BLaER1 (cell line): ENCODE results near the gene SFT2D2.
A peak's percentile ranks its signal among the peaks of the same experiment; 100 is the strongest.

ENCODE experiments used
- H3K27ac ChIP-seq: shearing (Covaris generic); formaldehyde crosslinking; 2 replicates; pipeline ENCODE4 v1.8.1; 2022
- H3K27me3 ChIP-seq: shearing (Covaris generic); formaldehyde crosslinking; 2 replicates; pipeline ENCODE4 v1.8.1; 2022
- H3K36me3 ChIP-seq: shearing (Covaris generic); formaldehyde crosslinking; 2 replicates; pipeline ENCODE4 v1.8.1; 2022
- H3K4me1 ChIP-seq: shearing (Covaris generic); formaldehyde crosslinking; 2 replicates; pipeline ENCODE4 v1.8.1; 2022
- H3K4me2 ChIP-seq: shearing (Covaris generic); formaldehyde crosslinking; 2 replicates; pipeline ENCODE4 v1.8.1; 2022
- H3K4me3 ChIP-seq: shearing (Covaris generic); formaldehyde crosslinking; 2 replicates; pipeline ENCODE4 v1.8.1; 2022
- H3K9ac ChIP-seq: shearing (Covaris generic); formaldehyde crosslinking; 2 replicates; pipeline ENCODE4 v1.8.1; 2022
- H3K9me3 ChIP-seq: shearing (Covaris generic); formaldehyde crosslinking; 2 replicates; pipeline ENCODE4 v1.8.1; 2022
- H4K20me1 ChIP-seq: shearing (Covaris generic); formaldehyde crosslinking; 2 replicates; pipeline ENCODE4 v1.8.1; 2022
- Cebpa-rat ChIP-seq: shearing (Covaris generic); IDR thresholded peaks from 2 replicates; pipeline ENCODE4 v1.8.1; 2022

Gene SFT2D2

DNA sequence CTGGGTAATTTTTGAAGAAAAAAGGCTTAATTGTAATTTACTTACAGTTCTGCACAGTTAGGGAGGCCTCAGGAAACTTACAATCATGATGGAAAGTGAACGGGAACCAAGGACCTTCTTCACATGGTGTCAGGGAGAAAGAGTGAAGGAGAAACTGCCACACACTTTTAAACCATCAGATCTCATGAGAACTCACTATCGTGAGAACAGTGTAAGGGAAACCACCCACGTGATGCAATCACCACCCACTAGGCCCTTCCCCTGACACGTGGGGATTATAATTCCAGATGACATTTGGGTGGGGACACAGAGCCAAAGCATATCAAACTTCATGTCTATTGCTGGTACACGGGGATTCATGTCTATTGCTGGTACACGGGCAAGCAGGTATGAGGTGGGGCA lies 5.3 kb upstream of the SFT2D2 start:
- no peaks in the 10 kb centered on the region for H3K9me3 ChIP-seq
- H3K27ac ChIP-seq, result no peak overlapping the region
- no peak overlapping the region for H3K4me2 ChIP-seq
- TF ChIP-seq Cebpa-rat, result no peak
- no peak overlapping the region for H3K9ac ChIP-seq
- peaks cover 14% of the 10 kb centered on the region for H3K4me1 ChIP-seq
- H4K20me1 ChIP-seq, result no peaks in the 10 kb centered on the region
- H3K4me3 ChIP-seq, result no peak overlapping the region
- H3K27me3 ChIP-seq, result no peaks in the 10 kb centered on the region
- H3K36me3 ChIP-seq, result no peaks in the 10 kb centered on the region

DNA sequence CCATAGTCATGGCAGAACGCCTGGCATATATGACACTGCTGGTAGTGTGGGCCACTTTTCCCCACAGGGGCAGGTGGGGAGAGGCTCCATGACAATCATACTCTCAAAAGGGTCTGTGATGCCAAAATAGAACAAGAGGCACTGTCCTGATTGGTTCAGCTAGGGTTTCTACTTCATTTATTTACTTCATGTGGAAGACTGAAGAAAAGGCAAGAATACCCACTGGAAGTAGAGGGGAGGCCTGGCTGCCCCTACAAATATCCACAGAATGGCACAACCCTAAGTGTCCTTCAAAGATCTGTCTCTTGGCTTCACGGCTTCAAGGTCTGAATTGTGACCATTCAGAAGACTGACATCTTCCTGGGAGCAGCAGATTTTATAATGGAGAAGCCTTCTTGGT lies 4.5 kb upstream of the SFT2D2 start:
- H3K9ac ChIP-seq, result no peak overlapping the region
- no peak overlapping the region for H3K27ac ChIP-seq
- no peak overlapping the region for H3K4me3 ChIP-seq
- peaks cover 3% of the 10 kb centered on the region; the same call in 1 of the 2 replicates for H4K20me1 ChIP-seq
- H3K4me2 ChIP-seq, result no peak overlapping the region
- H3K27me3 ChIP-seq, result no peaks in the 10 kb centered on the region
- no peak for TF ChIP-seq Cebpa-rat
- peaks cover 14% of the 10 kb centered on the region for H3K4me1 ChIP-seq
- H3K9me3 ChIP-seq, result no peaks in the 10 kb centered on the region
- no peaks in the 10 kb centered on the region for H3K36me3 ChIP-seq

DNA sequence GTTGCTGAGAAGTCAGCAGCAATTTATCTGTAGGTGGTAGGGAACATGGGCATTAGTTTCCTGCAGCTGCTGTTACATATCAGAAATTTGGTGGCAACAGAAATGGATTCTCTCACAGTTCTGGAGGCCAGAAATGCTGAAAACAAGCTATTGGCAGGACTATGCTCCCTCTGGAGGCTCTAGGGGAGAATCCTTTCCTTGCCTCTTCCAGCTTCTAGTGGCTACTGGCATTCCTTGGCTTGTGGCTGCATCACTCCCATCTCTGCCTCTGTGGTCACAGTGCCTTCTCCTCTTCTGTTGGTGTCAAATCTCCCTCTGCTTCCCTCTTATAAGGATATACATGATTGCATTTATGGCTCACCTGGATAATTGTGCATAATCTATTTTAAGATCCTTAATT lies 2.5 kb upstream of the SFT2D2 start:
- Histone ChIP-seq H3K36me3 (no peaks in the 10 kb centered on the region), H3K4me1 (peaks cover 29% of the 10 kb centered on the region), H3K9ac (no peak overlapping the region), H4K20me1 (peaks cover 23% of the 10 kb centered on the region), H3K27ac (no peak overlapping the region), H3K27me3 (no peaks in the 10 kb centered on the region), H3K9me3 (no peaks in the 10 kb centered on the region), H3K4me2 (no peak overlapping the region), H3K4me3 (no peak overlapping the region)
- TF ChIP-seq Cebpa-rat, result no peak

DNA sequence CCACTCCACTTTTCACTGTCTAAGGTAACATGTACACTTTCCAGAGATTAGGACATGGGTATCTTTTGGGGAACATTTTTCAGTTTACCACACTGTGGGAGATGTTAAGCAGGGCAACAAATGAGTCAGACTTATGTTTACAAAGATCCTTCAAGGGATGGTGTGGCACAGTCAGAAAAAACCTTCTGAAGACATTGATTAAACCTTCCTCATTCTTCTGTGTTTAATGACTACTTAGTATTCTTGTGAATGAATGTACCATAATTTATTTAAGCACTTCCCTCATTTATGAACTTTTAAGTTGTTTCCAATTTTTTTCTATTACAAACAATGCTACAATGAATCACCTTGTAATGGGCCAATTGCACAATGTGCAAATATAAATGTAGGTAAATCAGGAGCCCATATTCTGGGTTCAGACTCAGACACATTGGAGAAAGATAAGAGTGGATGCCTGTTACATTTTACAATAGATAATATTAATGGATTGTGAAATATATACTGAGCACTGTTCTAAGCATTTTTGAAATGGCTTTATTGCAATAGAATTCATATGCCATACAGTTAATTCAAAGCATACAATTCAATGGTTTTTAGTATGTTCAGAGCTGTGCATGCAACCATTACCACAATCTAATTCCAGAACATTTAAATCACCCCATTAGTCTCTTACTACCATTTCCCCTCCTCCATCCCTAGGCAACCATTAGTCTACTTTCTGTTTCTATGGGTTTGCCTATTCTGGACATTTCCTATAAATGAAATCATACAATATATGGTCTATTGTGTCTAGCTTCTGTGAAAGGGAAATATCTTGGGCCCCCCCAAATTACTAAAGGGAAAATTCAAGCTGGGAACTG lies 1.9 kb upstream of the SFT2D2 start:
- Histone ChIP-seq H3K36me3 (no peaks in the 10 kb centered on the region), H3K4me2 (peak overlapping the region; percentile 92; the same call in 1 of the 2 replicates), H3K27ac (no peak overlapping the region), H4K20me1 (peaks cover 29% of the 10 kb centered on the region), H3K27me3 (no peaks in the 10 kb centered on the region), H3K9ac (no peak overlapping the region), H3K4me1 (peaks cover 36% of the 10 kb centered on the region), H3K9me3 (no peaks in the 10 kb centered on the region), H3K4me3 (no peak overlapping the region)
- no peak for TF ChIP-seq Cebpa-rat

DNA sequence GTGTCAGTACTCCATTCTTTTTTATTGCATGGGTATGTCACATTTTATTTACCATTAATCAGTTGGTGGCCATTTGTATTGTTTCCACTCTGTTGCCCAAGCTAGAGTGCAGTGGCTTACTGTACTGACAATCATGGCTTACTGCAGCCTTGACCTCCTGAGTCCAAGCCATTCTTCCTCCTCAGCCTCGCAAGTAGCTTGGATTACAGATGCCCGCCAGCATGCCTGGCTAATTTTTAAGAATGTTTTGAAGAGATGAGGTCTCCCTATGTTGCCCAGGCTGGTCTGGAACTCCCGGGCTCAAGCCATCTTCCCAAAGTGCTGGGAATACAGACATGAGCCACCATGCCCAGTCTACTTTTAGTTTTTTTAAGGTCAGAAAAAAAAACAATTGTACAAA lies 813 bp upstream of the SFT2D2 start:
- no peak for TF ChIP-seq Cebpa-rat
- Histone ChIP-seq H3K27ac (peak overlapping the region; percentile 94), H3K4me1 (peaks cover 46% of the 10 kb centered on the region)

DNA sequence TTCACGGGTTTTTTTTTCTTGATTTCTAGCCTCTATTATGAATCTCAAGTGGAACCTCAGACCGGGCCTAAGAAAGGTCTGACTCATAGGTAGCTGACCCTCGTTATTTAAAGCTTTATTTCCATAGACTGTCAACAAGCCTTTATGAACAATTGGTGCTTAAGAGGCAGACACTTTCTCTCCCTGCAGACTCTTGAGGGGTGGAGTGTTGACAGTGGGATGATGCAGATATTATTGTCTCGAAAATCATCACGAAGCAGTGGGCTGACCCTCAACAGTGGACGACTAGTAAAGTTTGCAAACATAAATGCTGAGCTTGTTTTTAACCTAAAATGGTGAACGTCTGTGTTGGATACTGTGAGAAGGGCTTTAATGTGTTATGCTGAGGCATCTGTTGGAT lies 1.8 kb downstream of the SFT2D2 start:
- H3K4me2 ChIP-seq, result peak overlapping the region; percentile 92
- no peaks in the 10 kb centered on the region for H3K27me3 ChIP-seq
- H3K4me3 ChIP-seq, result peak overlapping the region; percentile 94
- peaks cover 57% of the 10 kb centered on the region for H3K4me1 ChIP-seq
- peak overlapping the region; percentile 36; the same call in 1 of the 2 replicates for H3K27ac ChIP-seq
- H4K20me1 ChIP-seq, result peaks cover 66% of the 10 kb centered on the region
- TF ChIP-seq Cebpa-rat, result no peak
- peaks cover 34% of the 10 kb centered on the region for H3K36me3 ChIP-seq
- H3K9me3 ChIP-seq, result no peaks in the 10 kb centered on the region
- peak overlapping the region; percentile 96 for H3K9ac ChIP-seq

More for the DNA sequence above, 813 bp upstream of the SFT2D2 start:
- H3K9ac ChIP-seq, result peak overlapping the region; percentile 96; the same call in 1 of the 2 replicates
- peaks cover 8% of the 10 kb centered on the region for H3K36me3 ChIP-seq
- H3K27me3 ChIP-seq, result no peaks in the 10 kb centered on the region
- peak overlapping the region; percentile 92 for H3K4me2 ChIP-seq
- H3K4me3 ChIP-seq, result peak overlapping the region; percentile 94
- no peaks in the 10 kb centered on the region for H3K9me3 ChIP-seq
- H4K20me1 ChIP-seq, result peaks cover 40% of the 10 kb centered on the region

DNA sequence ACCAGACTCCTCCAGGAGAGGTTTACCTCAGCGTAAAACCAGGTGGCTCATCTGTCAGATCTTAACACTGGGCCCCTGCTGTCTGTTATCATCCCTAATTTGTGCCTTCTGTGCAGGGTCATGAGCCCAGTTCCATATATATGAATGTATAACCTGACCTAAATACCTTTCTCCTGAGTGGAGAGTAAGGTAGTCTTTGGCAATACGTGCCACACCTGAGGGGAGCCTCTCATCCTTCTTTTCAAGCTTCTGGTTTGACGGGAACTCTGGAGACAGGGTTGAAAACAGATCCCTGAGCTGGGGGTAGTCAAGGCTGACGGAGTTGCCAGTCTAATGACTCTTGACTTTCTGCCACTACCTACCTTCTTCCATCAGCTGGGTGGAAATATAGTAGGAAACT lies 4.1 kb downstream of the SFT2D2 start:
- no peaks in the 10 kb centered on the region for H3K27me3 ChIP-seq
- H3K4me3 ChIP-seq, result no peak overlapping the region
- H4K20me1 ChIP-seq, result peaks cover 89% of the 10 kb centered on the region
- no peak for TF ChIP-seq Cebpa-rat
- no peaks in the 10 kb centered on the region for H3K9me3 ChIP-seq
- peaks cover 57% of the 10 kb centered on the region for H3K36me3 ChIP-seq
- no peak overlapping the region for H3K9ac ChIP-seq
- H3K4me2 ChIP-seq, result peak overlapping the region; percentile 92
- peak overlapping the region; percentile 29; the same call in 1 of the 2 replicates for H3K27ac ChIP-seq
- peaks cover 49% of the 10 kb centered on the region for H3K4me1 ChIP-seq

DNA sequence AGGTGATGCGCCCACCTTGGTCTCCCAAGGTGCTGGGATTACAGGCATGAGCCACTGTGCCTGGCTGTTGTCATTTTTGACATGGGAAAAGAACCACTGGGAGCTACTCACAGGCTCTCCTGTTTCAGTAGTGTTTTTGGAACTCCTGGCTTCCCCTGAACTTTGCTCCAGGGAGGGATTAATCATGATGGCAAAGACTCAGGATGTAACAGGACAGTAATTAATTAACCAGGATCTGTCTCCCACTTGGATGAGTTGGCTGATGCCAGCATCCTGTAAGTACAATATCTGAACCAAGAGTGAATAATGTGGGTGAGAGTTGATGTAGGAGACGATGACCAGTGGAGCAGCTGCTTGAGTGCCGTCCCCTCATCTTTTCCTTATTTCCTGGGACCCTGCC lies 4.9 kb downstream of the SFT2D2 start:
- Histone ChIP-seq H3K4me3 (no peak overlapping the region), H3K36me3 (peaks cover 65% of the 10 kb centered on the region), H3K27me3 (no peaks in the 10 kb centered on the region), H3K27ac (no peak overlapping the region), H4K20me1 (peaks cover 97% of the 10 kb centered on the region), H3K9ac (no peak overlapping the region), H3K9me3 (no peaks in the 10 kb centered on the region), H3K4me1 (peaks cover 43% of the 10 kb centered on the region), H3K4me2 (no peak overlapping the region)
- no peak for TF ChIP-seq Cebpa-rat

DNA sequence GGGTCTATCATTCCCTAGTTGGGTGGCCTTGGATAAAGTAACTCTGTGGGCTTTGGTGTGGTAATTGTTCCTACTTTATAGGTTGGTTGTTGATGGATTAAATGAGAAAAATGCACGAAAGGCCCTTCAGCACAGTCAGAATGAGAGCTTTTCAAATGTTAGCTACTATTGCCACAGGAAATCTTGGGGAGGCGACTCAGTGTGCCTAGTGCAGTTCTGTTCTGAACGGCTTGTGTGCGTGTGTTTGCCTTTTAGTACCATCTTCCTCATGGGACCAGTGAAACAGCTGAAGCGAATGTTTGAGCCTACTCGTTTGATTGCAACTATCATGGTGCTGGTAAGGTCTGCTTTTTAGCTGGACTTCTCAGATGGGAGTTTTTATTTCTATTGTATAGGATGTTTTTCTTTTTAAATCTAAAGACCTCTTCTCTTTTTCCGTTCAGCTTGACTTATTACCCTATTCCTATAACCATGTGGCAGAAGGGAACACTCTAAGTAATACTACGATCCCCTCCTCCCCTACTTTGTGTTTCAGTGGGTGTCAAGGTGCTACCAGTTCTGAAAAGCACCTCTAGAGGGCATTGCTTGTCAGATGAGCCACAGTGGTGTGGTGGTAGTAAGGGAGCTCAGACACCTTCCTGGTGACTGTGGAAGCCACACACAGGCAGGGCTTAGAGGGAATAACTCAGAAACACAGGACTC lies 9.2 kb downstream of the SFT2D2 start:
- Histone ChIP-seq H3K27ac (no peak overlapping the region), H3K27me3 (no peaks in the 10 kb centered on the region), H3K4me2 (no peak overlapping the region), H3K36me3 (peaks cover 100% of the 10 kb centered on the region), H3K4me1 (peaks cover 10% of the 10 kb centered on the region), H4K20me1 (peaks cover 86% of the 10 kb centered on the region), H3K4me3 (no peak overlapping the region), H3K9ac (no peak overlapping the region), H3K9me3 (no peaks in the 10 kb centered on the region)
- TF ChIP-seq Cebpa-rat, result no peak

DNA sequence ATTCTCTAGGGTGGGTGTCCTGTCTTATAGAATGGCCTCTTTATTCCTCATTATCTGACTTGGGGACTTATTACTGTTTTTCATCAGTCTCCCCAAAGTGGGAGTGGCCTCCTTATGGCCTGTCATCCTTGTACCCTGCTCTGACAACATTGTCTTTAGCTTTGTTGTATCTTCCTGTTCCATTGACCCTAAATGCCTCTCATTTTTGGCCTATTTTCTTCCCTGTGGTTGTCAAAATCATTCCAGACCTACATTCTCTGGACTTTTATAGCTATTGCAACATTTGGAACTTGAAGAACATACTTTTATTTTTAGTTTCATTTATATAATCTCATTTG lies 9.7 kb downstream of the SFT2D2 start:
- Histone ChIP-seq H3K36me3 (peaks cover 100% of the 10 kb centered on the region), H3K9ac (no peak overlapping the region), H3K9me3 (no peaks in the 10 kb centered on the region), H3K4me3 (no peak overlapping the region), H3K4me1 (peaks cover 5% of the 10 kb centered on the region; the same call in 1 of the 2 replicates), H3K4me2 (no peak overlapping the region), H4K20me1 (peaks cover 80% of the 10 kb centered on the region), H3K27me3 (no peaks in the 10 kb centered on the region), H3K27ac (no peak overlapping the region)
- no peak for TF ChIP-seq Cebpa-rat
